Hepatic stellate cell (primary cell): ENCODE measurements around the gene OR2A25.
"Not testable (repeated sequence)": the region's sequence is repeated elsewhere in the genome, so short reads cannot be mapped to it uniquely, and the experiment has no call there.

Source experiments
- DNase-seq: peaks from one replicate; pipeline ENCODE4 v3.0.0; 2011; ENCODE audit warnings: low spot score

OR2A25 gene

GRCh38 chr7:144069511-144069910 lies at the start of gene OR2A25:
Gene OR2A25, plus strand, starts transcription at chr7:144069811. Its CDS starts 4,409 bp downstream, at chr7:144074220.
- DNase-seq = no peak

- no peak for DNase-seq
Measured at GRCh38 chr7:144020340-144020739, 49.3 kb upstream of the OR2A25 start.

GRCh38 chr7:144022169-144022568 lies 47.4 kb upstream of the OR2A25 start:
- no peak for DNase-seq

GRCh38 chr7:144023171-144023827 lies 46.3 kb upstream of the OR2A25 start:
- DNase-seq = no peak

- DNase-seq = no peak
Measured at GRCh38 chr7:144024213-144024612, 45.4 kb upstream of the OR2A25 start.

GRCh38 chr7:144026203-144026883 lies 43.3 kb upstream of the OR2A25 start:
- no peak for DNase-seq

- no peak for DNase-seq
Measured at GRCh38 chr7:144027070-144027469, 42.5 kb upstream of the OR2A25 start.

- DNase-seq = no peak
Measured at GRCh38 chr7:144027974-144028373, 41.6 kb upstream of the OR2A25 start.

- no peak for DNase-seq
Measured at GRCh38 chr7:144028547-144028946, 41.1 kb upstream of the OR2A25 start.

GRCh38 chr7:144032516-144032915 lies 37.1 kb upstream of the OR2A25 start:
- DNase-seq = no peak

GRCh38 chr7:144032985-144033709 lies 36.5 kb upstream of the OR2A25 start:
- no peak for DNase-seq

- no peak for DNase-seq
Measured at GRCh38 chr7:144035385-144035784, 34.2 kb upstream of the OR2A25 start.

- no peak for DNase-seq
Measured at GRCh38 chr7:144036302-144036885, 33.2 kb upstream of the OR2A25 start.

- no peak for DNase-seq
Measured at GRCh38 chr7:144037414-144038035, 32.1 kb upstream of the OR2A25 start.

- no peak for DNase-seq
Measured at GRCh38 chr7:144038887-144039286, 30.7 kb upstream of the OR2A25 start.

- DNase-seq = no peak
Measured at GRCh38 chr7:144048648-144049047, 21.0 kb upstream of the OR2A25 start, which contains the start of gene OR2A5. Gene OR2A5, plus strand, starts transcription at chr7:144048948. Its CDS starts 1,454 bp downstream, at chr7:144050402.

- DNase-seq = no peak
Measured at GRCh38 chr7:144049491-144049890, 20.1 kb upstream of the OR2A25 start.

GRCh38 chr7:144050093-144050492 lies 19.5 kb upstream of the OR2A25 start:
- no peak for DNase-seq

- DNase-seq = not testable (repeated sequence)
Measured at GRCh38 chr7:144050884-144051283, 18.7 kb upstream of the OR2A25 start.

- DNase-seq = peak; percentile 13
Measured at GRCh38 chr7:144057954-144058353, 11.7 kb upstream of the OR2A25 start.

- DNase-seq = no peak
Measured at GRCh38 chr7:144063710-144064109, 5.9 kb upstream of the OR2A25 start.

GRCh38 chr7:144069953-144070352 lies 342 bp downstream of the OR2A25 start:
- DNase-seq = no peak
